ENCODE results near the gene SMG5. TPM values are rescaled to one million over a fixed set of nuclear protein-coding genes. Genes with fewer than 3 reads are reported as not detected.
"Not testable (repeated sequence)": the region's sequence is repeated elsewhere in the genome, so short reads cannot be mapped to it uniquely, and the experiment has no call there.

The SMG5 gene
- total RNA-seq = 67.2 TPM
- long read RNA-seq, full-length matches to known transcripts = 5 of 56 reads
- long read RNA-seq, partial matches to known transcripts = 33 of 56 reads
- long read RNA-seq, other reads (novel, unspliced or antisense) = 18 of 56 reads

- peak; percentile 97 for DNase-seq (ENCODE audit: low spot score)
Measured at GRCh38 chr1:156282479-156283222, at the start of gene SMG5. Gene SMG5 (minus strand): TSS chr1:156282825. CDS start chr1:156282680, 145 bp downstream.

GRCh38 chr1:156323179-156323578 lies 40.6 kb upstream of the SMG5 start:
- DNase-seq (ENCODE audit: low spot score) = not testable (repeated sequence)

GRCh38 chr1:156320560-156320959 lies 37.9 kb upstream of the SMG5 start:
- DNase-seq (ENCODE audit: low spot score) = no peak

- no peak for DNase-seq (ENCODE audit: low spot score)
Measured at GRCh38 chr1:156319664-156320063, 37.0 kb upstream of the SMG5 start.

GRCh38 chr1:156316909-156317308 lies 34.3 kb upstream of the SMG5 start:
- DNase-seq (ENCODE audit: low spot score) = no peak

- peak; percentile 77 for DNase-seq (ENCODE audit: low spot score)
Measured at GRCh38 chr1:156310962-156311361, 28.3 kb upstream of the SMG5 start.

GRCh38 chr1:156308078-156308477 lies 25.5 kb upstream of the SMG5 start:
- no peak for DNase-seq (ENCODE audit: low spot score)

GRCh38 chr1:156305215-156305614 lies 22.6 kb upstream of the SMG5 start:
- DNase-seq (ENCODE audit: low spot score) = no peak

GRCh38 chr1:156303241-156303640 lies 20.6 kb upstream of the SMG5 start:
- DNase-seq (ENCODE audit: low spot score) = no peak

GRCh38 chr1:156298852-156299357 lies 16.3 kb upstream of the SMG5 start, which contains the start of gene VHLL:
Gene VHLL (minus strand): TSS chr1:156299307. CDS start chr1:156299189, 118 bp downstream.
- DNase-seq (ENCODE audit: low spot score) = no peak

GRCh38 chr1:156295391-156295947 lies 12.8 kb upstream of the SMG5 start, which contains the start of gene GLMP:
Gene GLMP (minus strand): TSS chr1:156295679. CDS start chr1:156295645, 34 bp downstream.
- DNase-seq (ENCODE audit: low spot score) = peak; percentile 79

GRCh38 chr1:156293895-156294294 lies 11.3 kb upstream of the SMG5 start:
- peak; percentile 82 for DNase-seq (ENCODE audit: low spot score)

GRCh38 chr1:156293098-156293434 lies 10.4 kb upstream of the SMG5 start:
- peak; percentile 67 for DNase-seq (ENCODE audit: low spot score)

GRCh38 chr1:156291226-156292061 lies 8.8 kb upstream of the SMG5 start:
- DNase-seq (ENCODE audit: low spot score) = peak; percentile 98

- DNase-seq (ENCODE audit: low spot score) = no peak
Measured at GRCh38 chr1:156289857-156290256, 7.2 kb upstream of the SMG5 start.

- DNase-seq (ENCODE audit: low spot score) = no peak
Measured at GRCh38 chr1:156286061-156286460, 3.4 kb upstream of the SMG5 start.

GRCh38 chr1:156285437-156285836 lies 2.8 kb upstream of the SMG5 start:
- DNase-seq (ENCODE audit: low spot score) = no peak

- no peak for DNase-seq (ENCODE audit: low spot score)
Measured at GRCh38 chr1:156284757-156285156, 2.1 kb upstream of the SMG5 start.

GRCh38 chr1:156284112-156284511 lies 1.5 kb upstream of the SMG5 start, which contains the start of gene TMEM79:
Gene TMEM79 (plus strand): TSS chr1:156284325. CDS start chr1:156285227, 902 bp downstream.
- no peak for DNase-seq (ENCODE audit: low spot score)

GRCh38 chr1:156283521-156283920 lies 896 bp upstream of the SMG5 start:
- DNase-seq (ENCODE audit: low spot score) = no peak
